DMS114 treated with DMSO at 0.1 percent for 48 hours (cell line): ENCODE results near the gene ATOH8.

Source experiments
- DNase-seq: peaks from one replicate; lab custom pipeline; 2025; ENCODE audit not compliant: unreplicated experiment; lab: John Stamatoyannopoulos, UW

The ATOH8 gene

DNA sequence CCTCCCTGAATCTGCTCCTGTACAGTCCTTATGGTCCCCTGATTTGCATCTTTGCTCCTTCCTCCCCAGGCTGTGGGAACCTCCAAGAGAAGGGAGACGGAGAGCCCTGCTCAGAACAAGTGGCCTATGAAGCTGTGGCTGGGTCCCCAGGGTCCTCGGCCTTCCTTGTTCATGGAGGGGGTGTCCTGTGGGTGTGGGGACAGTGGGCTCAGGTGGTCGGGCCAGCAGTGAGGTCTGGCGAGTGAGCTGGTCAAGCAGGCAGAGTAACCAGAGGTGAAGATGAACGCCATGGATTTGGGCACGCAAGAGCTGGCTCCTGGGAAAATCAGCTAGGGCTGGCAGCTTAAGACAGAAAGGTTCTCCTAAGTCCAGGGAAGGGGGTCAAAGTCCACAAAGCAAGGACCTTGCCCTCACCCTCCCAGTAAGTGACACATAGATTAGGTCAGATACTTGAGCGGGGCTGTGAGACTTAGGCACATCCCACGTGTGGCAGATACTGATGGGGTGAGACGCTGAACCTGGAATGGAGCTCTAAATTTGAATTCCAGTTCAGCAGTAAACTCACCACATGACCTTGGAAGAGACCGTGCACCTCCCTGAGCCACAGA is 34.8 kb upstream of the ATOH8 start:
- DNase-seq, result no peak

DNA sequence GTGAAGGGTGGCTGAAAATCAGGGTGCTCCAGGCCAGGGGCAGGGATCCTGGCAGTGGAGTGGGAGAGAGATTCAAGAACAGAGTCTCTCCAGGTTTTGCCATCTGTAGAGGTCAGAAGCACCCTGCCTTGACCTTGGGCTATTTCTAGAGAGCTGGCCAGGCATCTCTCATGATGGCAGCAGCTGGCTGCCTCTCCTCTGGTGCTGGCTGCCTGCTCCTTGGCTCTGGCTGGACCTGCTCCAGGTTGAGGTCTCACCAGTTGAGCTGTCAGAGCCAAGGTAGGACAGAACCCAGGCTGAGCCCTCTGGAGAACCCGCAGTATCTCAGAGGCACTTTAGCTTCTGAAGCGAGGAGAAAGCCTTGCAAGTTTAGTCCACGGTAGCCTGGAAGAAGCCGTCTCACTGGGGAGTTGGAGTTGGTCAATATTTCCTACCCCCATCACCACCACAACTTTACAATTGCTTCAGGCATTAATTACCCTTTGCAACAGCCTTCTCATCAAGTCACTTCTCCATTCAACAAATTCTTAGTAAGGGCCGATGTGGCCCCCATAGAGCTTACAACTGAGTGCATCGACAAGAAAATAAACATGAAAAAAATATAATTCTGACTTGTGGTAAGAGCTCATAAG is 34.1 kb upstream of the ATOH8 start:
- DNase-seq, result no peak

DNA sequence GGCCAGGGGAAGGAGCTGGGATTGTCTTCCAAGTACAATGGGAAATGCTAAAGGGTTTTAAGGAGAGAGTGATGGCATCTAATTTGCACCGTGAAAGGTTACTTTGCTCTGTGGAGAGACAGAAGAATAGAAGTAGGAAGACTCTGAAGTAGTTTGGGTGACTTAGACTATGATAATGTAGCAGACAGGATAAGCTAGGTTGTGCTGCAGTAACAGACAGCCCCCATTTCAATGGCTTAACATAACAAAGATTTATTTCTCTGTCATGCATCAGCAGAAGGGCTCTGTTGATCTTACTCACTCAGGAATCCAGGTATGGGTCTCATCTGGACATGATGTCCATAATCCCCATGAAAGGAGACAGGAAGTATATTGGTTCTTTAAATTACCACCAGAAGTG is 33.3 kb upstream of the ATOH8 start:
- no peak for DNase-seq

DNA sequence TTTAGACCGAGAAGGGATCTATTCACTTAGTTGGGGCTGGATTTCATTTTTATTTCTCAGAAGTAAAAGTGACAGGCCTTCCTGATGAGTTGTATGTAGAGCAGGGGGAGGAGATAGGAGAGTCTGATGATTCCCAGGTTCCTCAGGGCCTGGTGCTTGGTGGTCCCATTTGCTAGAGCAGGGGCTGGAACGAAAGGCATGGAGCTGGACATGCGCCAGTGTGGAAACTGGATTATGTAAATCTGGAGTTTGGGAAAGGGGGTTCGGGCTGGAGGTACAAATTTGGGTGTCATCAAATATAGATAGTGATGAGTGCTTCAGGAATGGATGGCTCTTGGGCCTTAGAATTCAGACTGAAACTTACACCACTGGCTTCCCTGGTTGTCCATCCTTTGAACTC is 32.1 kb upstream of the ATOH8 start:
- no peak for DNase-seq

DNA sequence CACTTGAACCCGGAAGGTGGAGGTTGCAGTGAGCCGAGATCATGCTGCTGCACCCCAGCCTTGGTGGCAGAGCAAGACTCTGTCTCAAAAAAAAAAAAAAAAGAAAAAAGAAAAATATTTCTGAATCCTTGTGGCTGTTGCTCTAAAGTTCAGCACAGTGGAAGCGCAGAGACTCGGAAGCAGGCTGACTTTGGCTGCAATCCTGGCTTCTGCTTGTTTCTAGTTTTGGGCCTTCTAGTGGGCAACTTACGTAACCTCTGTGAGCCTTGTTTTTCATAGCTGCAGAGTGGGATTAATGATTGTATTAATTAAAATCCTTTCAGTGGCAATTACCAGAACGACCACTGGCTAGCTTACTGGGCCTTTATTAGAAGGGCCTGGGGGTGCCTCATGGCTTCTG is 31.3 kb upstream of the ATOH8 start:
- DNase-seq, result no peak

DNA sequence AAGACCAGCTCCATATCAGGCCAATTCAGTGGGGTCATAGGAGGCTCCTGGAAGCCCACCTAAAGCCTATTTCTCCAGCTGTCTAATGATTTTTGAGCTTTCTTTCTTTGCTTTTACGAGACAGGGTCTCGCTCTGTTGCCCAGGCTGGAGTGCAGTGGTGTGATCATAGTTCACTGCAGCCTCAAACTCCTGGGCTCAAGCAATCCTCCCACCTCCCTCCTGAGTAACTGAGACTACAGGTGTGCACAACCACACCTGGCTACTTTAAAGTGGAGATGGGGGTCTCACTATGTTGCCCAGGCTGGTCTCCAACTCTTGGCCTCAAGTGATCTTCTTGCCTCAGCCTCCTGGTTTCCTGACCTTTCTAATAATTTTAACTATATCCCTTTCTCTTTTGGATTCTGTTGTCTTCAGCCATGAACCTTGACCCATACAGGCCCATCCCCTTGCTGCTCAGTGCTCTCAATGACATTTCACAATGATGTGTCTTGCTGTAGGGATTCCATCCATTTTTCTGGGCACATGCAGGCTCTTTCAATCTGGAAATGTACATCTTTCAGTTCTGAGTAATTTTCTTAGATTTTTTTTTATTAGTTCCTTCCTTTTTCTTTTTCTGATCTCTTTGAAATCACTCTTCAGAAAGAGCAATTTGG is 30.0 kb upstream of the ATOH8 start:
- no peak for DNase-seq

DNA sequence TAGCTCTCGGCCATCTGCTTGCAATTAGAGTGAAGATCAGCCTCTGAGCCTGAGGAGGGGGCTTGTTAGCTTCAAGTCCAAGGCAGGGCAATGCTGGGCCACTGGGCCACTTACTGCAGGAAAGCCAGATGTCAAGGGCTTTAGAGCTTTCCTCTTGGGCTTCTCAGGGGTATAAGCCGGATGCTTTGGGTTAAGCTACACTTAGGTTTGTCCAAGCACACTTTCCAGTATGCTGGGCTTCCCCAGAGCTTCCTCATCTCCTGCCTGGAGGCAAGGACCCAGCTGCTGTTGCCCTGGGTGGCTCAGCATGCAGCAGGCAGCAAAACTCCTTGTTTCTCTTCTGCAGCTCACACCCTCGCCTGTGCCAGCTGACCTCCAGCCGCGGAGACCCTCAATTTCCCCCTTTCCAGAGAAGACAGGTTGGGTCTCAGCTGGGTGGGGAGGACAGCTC is 29.0 kb upstream of the ATOH8 start:
- no peak for DNase-seq

DNA sequence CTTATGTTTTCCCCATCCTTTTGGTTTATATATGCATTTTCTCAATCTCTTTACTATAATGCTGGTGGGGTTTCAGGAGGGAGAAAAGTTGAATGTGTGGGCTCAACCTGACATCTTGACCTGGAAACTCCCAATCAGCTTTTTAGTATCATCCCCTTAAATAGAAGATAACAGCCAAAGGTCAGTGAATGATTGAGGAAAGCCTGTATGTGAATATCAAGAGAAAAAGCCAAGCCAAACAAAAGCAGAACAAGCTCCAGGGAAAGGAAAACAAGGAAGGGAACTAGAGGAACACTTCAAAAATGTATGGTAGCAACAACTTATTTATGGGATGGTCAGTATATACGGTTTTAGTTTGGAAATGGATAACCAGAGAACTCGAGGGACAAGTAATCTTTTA is 28.3 kb upstream of the ATOH8 start:
- DNase-seq, result no peak

DNA sequence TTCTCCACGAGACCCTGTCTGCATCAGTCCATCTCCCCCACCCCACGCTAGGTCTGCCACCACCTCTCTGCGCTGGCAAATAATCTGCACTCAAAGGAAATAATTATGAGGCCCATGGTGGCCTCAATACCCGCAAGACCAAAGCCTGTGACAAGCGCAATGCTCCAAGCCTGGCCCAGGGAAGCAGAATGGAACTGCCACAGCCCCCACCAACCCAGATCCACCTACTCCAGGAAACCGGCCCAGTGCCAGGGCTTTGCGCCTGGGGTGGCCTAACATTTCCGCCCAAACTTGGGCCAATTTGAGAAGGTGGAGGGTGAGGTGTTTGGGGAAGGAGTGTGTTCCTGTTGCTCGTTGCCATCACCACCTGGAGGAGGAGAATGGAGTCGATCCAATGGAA is 26.0 kb upstream of the ATOH8 start:
- DNase-seq, result no peak

DNA sequence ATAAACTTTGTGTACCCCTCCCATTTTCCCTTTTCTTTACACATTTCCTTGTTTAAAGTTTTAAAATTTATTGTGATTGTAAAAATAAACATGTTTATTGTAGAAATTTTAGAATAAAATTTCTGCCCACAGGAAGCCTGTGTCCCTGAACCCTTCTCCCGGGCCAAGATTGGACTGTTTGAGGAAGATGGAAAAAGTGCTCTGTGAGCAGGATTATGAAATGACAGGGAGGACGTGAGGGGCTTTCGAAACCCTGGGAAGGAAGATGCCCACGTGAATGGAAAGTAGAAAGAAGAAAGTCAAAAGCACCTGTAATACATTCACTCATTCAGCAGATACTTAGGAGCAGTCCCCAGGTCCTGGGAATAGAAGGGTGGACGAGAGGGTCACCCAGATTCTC is 25.4 kb upstream of the ATOH8 start:
- no peak for DNase-seq

DNA sequence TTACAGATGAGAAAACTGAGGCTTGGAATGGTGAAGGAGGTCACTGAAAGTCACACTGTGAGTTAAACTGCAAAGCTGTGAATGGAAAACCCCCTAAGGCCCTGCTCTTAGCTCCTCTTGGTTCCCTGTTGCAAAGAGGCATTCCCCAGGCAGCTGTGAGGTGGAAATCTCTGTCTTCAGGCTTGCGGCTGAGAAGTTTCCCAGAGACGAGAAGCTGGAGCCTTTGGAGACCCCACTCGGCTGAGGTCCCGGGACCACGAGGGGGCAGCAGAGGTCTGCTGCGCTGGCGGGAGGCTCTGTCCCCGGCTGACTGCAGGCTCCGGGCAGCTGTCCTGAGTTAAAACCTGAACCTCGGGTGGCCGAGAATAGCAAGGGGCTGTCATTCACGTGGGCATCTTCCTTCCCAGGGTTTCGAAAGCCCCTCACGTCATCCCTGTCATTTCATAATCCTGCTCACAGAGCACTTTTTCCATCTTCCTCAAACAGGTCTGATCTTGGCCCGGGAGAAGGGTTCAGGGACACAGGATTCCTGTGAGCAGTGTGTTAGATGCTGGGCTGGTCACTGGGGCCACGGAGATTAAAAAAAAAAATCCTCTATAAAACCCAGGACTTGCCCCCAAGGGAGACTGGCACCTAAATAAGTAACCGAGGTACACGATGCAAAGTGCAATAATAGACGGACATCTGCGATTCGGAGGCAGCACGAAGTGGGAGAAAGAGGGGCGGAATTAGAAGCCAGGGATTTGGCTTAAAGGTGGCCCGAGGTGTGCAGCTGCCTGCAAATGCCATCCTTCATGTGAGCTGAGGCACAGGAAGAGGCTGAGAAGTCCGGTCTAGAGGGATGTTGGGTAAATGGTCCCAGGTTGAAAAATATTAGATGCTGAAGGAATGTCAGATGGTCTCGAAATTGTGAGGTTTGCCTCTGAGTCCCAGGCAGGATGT is 24.6 kb upstream of the ATOH8 start:
- DNase-seq, result peak; percentile 61

DNA sequence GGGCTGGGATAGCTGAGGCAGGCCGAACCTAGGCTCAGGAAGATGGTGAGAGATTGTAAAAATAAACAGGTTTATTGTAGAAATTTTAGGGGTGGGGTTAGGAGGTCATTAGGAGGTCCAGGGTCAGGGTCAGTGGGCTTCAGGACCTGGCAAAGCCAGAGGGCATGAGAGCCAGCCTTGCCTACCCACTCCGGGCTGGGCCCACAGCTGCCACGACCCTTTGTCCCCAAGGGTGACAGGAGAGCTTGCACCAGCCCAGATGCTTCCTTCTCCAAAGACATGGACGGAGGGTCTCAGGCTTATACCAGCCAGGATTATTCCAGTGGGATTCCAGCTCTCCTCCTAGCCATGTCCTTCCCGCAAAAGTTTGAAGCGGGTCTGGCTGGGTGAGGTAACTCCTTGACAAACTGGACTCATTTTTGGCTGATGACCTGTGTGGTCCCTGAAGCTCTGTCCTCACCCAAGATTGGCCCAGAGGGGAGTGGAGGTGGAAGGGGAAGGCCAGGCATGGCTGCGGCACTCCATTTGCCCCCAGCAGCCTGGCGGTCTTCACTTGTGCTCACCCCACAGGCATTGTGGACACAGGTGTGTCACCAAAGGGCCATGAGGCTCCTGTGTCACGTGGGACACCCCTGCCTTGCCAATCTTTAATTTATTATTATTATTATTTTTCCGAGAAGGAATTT is 23.8 kb upstream of the ATOH8 start:
- DNase-seq, result no peak

DNA sequence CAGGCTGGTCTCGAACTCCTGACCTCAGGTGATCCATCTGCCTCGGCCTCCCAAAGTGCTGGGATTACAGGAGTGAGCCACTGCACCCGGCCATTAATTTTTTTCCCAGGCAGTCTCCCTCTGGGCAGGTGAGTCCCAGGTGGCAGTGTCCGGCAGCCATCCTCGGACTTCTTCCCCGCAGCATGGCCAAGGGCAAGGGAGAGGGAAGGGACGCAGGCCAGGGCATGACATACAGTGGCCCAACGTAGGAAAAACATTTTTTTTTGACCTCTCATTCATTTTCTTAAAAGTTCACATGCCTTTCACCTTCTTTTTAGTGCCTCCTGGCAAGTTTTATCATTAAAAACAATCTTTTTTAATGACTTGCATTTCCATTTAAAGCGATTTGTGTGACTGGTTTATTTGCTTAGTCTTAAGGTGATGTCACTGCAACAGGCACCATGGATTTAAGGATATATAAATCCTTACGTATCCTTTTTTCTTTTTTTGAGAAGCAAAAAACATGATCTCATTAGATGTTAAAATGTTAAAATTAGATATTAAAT is 23.0 kb upstream of the ATOH8 start:
- no peak for DNase-seq

DNA sequence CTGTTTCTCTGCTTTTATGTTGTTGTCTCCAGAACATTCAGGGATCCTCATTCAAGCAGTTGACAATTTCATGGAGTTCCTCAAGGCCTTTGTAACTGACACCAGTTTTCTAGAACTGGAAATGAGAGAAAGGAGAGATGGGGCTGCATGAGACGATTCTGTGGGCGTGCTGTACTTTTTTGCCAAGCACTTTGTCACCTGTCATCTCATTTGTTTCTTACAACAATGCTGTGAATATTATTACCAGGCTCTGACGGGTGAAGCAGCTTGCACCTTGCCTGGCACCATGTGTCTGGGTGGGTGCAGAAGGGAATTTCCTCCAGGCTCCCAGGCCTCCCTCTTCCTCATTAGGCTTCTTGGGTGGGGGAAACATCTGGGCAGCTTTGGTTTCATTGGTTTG is 22.2 kb upstream of the ATOH8 start:
- DNase-seq, result no peak

DNA sequence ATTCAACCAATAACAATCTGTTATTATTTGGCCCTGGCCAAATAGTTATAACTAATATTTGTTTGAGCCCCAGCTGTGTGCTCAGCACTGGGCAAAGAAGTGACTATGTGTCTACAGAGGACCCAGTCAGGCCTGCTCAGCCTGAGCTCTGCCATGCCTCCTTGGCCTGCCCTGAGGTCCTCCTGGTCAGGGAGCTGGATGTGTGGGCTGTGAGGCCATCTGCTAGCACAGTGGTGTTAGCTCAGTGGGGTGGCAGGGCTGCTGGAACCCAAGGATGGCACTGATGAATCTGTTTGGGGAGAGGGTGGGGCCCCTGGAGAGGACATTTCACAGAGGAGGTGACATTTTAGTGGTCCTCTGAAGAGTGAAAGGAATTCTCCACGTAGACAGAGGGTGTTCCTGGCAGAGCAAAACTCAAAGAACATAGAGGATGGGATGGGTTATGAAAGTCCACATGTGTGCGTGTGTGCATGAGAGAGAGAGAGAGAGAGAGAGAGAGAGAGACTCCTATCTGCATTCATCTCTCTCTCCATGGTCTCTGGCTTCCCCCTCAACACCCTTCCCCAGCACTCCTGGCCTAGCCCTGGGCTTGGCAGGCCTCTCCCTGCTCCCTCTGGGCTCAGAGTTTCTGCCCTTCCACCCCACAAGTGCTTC is 21.2 kb upstream of the ATOH8 start:
- DNase-seq, result no peak

DNA sequence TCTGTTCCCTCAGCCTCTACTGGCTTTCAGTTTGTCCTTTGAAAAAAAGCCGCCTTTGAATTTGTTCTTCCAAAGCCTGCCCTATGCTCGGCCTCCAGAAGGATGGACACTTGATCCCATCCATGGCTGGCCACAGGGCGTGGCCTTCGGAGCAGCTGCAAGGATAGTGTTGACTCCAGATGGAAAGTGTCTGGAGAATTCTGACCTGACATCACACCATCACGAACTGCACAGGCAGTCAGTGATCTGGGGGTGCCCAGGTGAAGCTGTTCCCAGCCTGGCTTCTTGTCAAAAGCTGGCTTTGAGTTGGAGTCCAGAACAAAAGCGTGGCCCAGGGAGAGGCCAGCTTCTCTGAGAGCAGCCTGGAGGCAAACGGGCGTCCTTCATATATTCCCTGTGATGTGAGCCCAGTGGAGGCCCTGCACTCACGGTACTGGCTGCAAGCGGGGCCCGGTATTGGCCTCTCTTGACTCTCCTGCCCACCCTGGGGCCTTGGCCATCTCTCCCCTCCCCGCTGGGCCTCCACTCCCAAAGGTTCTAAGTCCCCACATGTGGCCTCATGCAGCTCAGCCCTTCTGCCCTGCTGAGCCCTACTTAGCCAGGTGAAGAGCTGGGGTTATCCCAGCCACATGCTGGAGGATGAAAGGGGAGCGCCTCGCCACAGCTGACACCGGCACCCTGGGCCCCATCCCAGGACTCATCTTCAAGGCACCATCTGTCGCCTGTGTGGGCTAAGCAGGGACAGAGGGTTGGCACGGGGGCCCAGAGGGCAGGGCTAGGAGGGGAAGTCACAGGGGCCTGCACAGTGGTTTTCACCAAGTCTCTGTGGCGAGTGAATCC is 20.4 kb upstream of the ATOH8 start:
- no peak for DNase-seq

DNA sequence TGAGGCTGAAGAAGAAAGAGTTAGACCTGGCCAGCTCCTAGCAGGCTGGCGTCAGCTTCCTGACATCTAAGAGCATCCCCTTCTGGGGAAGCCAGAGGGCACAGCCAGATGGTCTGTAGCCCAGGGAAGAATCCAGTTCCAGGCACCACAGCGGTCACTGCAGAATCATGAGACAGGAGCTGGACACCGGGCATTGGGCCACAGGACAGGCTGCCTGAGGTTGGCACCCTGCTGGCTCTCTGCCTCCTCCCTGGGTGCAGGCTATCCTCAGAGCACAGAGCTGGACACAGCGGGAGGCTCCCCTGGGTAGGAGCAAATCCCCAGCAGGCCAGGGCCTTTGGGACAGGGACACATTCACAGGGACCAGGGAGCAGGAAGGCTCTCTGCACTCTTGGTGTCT is 19.8 kb upstream of the ATOH8 start:
- DNase-seq, result no peak

DNA sequence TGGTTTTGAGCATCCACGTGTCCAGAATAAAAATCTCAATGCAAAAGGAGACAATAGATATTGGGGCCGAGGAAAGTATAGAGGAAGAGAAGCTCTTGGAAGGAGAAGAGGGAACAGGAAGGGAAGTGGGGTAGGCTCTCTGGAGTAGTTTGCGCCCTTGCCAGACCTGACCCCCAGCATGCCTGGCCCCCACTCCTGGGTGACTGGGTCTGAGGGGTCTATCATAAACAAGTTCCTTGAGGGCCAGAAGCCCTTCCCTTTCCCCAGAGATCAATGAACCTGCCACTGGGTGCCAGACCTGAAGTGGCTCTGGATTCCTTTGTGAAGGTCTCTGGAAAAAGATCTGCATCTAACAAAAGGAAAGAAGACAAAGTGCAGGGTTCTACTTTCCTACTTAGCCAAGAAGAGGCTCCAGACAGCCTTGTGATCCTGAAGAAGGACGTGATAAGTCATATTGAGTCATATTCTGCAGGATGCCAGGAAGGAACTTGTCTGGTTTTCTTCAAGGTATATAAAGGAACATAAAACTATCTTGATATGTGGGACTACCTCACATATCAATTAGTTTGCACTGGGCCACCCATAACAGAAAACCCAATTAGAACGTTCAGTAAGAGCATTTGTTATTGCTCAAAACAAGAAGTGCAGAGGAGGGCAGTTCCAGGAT is 18.7 kb upstream of the ATOH8 start:
- no peak for DNase-seq

DNA sequence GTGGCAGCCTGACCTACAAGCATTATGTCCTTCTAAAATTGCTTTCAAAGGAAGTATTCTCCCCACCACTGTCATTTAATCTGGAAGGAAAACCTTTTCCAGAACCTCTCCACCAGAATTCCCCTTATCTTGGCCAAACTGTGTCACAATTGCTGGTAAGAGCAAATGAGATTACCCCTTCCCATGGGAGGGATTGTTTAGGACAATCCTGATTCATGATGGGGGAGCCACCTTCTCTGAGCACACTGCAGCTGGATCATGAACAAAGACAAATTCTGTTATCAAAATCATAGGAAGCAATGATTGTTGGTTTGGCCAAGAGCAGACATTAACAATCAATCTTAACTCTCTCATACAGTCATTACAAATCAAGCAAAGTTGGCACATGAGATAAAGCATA is 18.1 kb upstream of the ATOH8 start:
- DNase-seq, result no peak
